RWPE1 (cell line): ENCODE data around the gene CFAP410.

Experiments used
- CTCF ChIA-PET: fragments of 350-600 bp; sonication (Branson Sonifier 250); formaldehyde crosslinking; extraction: SDS; loops from one replicate; lab custom pipeline; 2021; lab: Yijun Ruan, JAX
- POLR2A ChIA-PET: fragments of 400-600 bp; formaldehyde crosslinking; extraction: SDS; loops from one replicate; lab custom pipeline; 2020; ENCODE audit warnings: antibody characterized with exemption; ENCODE audit not compliant: low non-redundant PET; lab: Yijun Ruan, JAX
- DNase-seq: peaks from one replicate; pipeline ENCODE4 v3.0.0; 2012; ENCODE audit warnings: low spot score
- H3K27ac ChIP-seq: fragments of 450-650 bp; 2 replicates; pipeline ENCODE4 v1.5.1; 2017
- TF ChIP-seq, protein P1 (sequence below): fragments of 450-650 bp; conservative IDR thresholded peaks from 2 replicates; pipeline ENCODE4 v1.5.1; 2017; ENCODE audit warnings: low read depth, mild to moderate bottlenecking

CFAP410 gene

DNA sequence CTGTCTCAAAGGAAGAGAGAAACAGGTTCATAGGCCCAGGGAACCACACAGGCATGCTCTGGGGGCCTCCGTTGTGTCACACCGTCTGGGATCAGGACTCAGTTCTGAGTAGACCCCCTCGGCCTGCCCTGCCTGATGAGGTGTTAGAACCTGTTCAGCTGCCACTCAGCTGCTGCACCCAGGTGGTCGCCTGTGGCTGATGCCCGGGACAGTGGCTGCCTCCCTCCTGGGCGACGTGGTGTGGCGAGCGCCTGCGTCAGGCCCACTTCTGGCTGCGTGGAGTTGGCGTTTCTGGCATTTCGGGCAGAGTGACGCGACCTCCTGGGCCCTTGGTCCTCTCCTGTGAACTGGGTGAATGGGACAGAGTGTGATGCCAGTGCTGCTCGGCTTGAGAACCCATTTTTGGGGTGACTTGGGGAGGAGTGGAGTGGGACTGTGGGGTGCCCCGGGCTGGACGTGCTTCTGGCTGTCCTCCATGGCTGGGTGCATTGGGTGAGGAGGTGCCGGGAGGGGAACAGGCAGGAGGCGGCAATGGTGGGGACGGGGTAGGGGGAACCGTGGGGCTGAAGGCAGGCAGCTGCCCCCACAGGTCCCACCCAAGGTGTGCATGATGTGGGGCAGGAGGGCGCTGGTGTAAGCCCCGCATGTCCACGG, 10.8 kb downstream of the CFAP410 start:
- TF ChIP-seq, protein P1, sequence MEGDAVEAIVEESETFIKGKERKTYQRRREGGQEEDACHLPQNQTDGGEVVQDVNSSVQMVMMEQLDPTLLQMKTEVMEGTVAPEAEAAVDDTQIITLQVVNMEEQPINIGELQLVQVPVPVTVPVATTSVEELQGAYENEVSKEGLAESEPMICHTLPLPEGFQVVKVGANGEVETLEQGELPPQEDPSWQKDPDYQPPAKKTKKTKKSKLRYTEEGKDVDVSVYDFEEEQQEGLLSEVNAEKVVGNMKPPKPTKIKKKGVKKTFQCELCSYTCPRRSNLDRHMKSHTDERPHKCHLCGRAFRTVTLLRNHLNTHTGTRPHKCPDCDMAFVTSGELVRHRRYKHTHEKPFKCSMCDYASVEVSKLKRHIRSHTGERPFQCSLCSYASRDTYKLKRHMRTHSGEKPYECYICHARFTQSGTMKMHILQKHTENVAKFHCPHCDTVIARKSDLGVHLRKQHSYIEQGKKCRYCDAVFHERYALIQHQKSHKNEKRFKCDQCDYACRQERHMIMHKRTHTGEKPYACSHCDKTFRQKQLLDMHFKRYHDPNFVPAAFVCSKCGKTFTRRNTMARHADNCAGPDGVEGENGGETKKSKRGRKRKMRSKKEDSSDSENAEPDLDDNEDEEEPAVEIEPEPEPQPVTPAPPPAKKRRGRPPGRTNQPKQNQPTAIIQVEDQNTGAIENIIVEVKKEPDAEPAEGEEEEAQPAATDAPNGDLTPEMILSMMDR: no peak
- ChIA-PET CTCF (interaction anchor here (0.5 to 0.6 kb wide), 2 partner anchors 15 to 152 kb away, joined by 3 read pairs; no protein-coding TSS in a partner anchor), POLR2A (no interaction called here)
- no peak for DNase-seq
- no peak overlapping the region for H3K27ac ChIP-seq

DNA sequence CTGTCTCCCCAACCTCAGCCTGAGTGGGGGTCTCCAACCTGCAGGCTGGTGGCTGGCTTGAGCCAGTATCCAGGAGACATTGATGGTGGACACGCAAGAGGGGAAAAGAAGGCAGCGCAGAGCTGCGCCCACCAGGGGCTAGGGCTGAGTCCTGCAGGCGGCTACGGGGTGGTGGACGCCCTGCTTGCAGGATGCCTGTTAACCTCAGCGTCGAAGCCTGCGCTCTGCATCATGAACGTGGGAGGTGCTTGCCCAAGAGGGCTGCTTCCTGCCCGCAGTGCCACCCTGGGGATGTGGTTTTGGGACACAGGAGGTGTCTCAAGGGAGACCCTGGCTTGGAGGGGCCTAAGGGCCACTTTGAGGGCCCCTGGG, 11.6 kb downstream of the CFAP410 start:
- DNase-seq: no peak
- ChIA-PET POLR2A (no interaction called here), CTCF (no interaction called here)
- no peak overlapping the region for H3K27ac ChIP-seq
- TF ChIP-seq, protein P1: no peak

DNA sequence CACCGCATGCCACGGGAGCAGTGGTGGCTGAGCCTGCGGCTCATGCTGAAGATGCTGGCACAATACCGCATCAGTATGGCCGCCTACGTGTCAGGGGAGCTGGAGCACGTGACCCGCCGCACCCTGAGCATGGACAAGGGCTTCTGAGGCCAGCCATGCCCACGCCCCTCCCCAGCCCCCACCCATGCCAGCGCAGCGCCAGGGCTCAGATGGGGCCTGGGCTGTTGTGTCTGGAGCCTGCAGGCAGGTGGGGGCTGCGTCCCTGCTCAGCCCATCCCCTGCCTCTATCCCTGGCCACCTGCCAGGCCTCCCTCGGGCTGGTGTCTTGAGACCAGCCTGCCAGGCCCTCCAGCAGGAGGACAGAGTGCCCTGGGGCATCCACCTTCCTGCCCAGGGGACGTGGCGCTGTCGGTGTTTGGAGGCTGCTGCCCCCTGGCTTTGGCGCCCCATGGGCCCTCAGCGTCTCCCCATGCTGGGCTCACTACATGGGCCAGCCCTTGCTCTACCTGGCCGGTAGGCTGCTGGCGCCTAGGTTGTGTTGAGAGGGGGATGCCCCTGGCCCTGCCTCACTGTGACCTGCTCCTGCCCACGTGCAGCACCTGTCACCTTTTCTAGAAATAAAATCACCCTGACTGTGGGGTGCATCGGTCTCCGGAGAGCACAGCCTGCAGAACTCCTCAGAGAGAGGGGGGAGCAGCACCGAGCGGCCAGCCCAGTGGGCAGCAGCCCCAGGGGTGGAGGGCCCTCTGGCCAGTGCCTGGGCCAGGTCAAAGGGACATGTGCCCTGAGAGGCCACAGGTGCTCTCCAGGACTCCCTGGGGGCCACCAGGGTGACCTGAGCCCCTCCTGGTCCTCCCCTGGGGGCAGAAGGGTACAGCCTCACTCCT, 12.2 kb downstream of the CFAP410 start:
- DNase-seq: no peak
- CTCF ChIA-PET: no interaction called here
- no peak overlapping the region for H3K27ac ChIP-seq
- TF ChIP-seq, protein P1: no peak
- POLR2A ChIA-PET: no interaction called here

DNA sequence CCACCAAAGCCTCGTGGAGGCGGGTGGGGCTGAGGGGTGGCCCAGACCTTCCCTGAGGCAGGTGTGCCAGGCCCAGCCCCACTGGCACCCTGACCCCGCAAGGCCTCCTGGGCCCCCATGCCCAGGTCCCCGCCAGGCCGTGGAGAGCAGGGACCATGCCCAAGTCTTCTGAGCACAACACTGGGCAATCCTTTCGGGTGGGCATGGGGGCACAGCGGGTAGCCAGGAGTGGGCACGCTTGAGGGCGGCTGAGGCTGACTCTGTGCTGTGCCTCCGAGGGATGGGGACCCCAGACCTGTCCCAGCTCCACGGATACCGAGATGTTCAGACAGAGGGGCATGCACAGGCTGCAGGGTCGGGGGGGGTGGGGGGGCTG, 12.9 kb downstream of the CFAP410 start:
- TF ChIP-seq, protein P1: no peak
- CTCF ChIA-PET: interaction anchor here (0.6 kb wide), 1 partner anchor 23 kb away, joined by 3 read pairs; no protein-coding TSS in a partner anchor
- DNase-seq: no peak
- POLR2A ChIA-PET: no interaction called here
- H3K27ac ChIP-seq: no peak overlapping the region

DNA sequence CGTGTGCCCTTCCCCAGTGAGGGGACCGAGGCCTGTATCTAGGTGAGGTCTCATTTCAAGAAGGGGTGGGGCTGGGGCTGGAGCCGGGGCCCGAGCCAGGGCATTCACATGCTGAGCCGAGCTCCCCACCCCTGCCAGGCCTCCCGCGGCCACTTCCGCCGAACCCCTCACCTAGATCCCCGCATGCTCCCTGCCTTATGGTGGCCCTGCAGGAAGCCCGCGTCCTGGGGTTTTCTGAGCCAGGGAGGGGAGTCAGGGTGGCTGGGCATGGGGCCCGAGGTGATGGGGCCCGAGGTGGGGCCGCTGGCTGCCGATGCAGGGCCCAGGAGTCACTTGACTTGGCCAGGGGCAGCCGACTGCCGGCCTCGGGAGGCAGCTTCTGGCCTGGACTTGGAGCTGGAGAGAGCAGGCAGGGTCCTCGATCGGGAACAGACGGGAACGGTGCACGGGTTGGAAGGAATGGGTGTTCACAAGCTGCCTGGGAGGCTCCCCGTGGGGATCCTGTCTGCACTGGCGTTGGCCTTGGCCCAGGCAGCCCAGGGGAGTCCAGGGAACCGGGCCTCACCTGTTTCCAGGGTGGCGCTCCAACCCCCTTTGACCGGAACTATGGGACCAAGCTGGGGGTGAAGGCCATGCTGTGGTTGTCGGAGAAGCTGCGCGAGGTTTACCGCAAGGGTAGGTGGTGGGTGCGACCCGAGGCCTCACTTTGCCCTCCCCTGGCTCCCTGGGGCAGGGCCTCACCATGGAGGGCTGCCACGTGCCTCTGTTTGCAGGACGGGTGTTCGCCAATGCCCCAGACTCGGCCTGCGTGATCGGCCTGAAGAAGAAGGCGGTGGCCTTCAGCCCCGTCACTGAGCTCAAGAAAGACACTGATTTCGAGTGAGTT, 13.6 kb downstream of the CFAP410 start:
- CTCF ChIA-PET: interaction anchor here (0.6 kb wide), 1 partner anchor 23 kb away, joined by 3 read pairs; no protein-coding TSS in a partner anchor

DNA sequence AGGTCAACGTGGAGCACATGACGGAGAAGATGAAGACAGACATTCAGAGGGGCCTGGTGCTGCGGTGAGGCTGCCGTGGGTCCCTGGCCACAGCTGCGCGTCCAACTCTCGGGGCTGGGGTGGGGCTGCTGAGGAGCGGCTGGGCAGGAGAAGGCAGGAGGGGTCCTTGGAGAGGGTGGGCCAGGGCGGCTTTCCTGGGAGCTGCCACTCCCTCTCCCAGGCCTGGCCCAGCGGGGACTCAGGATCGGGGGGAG, 14.4 kb downstream of the CFAP410 start:
- H3K27ac ChIP-seq: no peak overlapping the region
- CTCF ChIA-PET: no interaction called here
- no peak for DNase-seq
- TF ChIP-seq, protein P1: no peak
- POLR2A ChIA-PET: no interaction called here

More for the DNA sequence above, 13.6 kb downstream of the CFAP410 start:
- no peak for DNase-seq
- H3K27ac ChIP-seq: no peak overlapping the region
- TF ChIP-seq, protein P1: no peak
- POLR2A ChIA-PET: no interaction called here
